Ishikawa (cell line): Measurements from ENCODE around the gene GRIA4.

Source experiments
- CREB1 ChIP-seq: IDR thresholded peaks from 2 replicates; pipeline ENCODE4 v1.6.1; 2012; ENCODE audit warnings: low read depth
- EP300 ChIP-seq: IDR thresholded peaks from 2 replicates; pipeline ENCODE4 v1.6.1; 2012; ENCODE audit warnings: borderline replicate concordance
- FOXM1 ChIP-seq: IDR thresholded peaks from 2 replicates; pipeline ENCODE4 v1.6.1; 2012; ENCODE audit warnings: low read depth, borderline replicate concordance
- NFIC ChIP-seq: IDR thresholded peaks from 2 replicates; pipeline ENCODE4 v1.6.1; 2012
- RAD21 ChIP-seq: IDR thresholded peaks from 2 replicates; pipeline ENCODE4 v1.6.1; 2012; ENCODE audit warnings: low read depth
- TAF1 ChIP-seq: IDR thresholded peaks from 2 replicates; pipeline ENCODE4 v1.6.1; 2012; ENCODE audit warnings: low read depth, mild to moderate bottlenecking
- TEAD4 ChIP-seq: IDR thresholded peaks from 2 replicates; pipeline ENCODE4 v1.6.1; 2012
- ZBTB7A ChIP-seq: IDR thresholded peaks from 2 replicates; pipeline ENCODE4 v1.6.1; 2012; ENCODE audit warnings: low read depth
- TF ChIP-seq, protein P1 (sequence below): IDR thresholded peaks from 2 replicates; pipeline ENCODE4 v1.6.1; 2012; ENCODE audit warnings: low read depth, mild to moderate bottlenecking

DNA sequence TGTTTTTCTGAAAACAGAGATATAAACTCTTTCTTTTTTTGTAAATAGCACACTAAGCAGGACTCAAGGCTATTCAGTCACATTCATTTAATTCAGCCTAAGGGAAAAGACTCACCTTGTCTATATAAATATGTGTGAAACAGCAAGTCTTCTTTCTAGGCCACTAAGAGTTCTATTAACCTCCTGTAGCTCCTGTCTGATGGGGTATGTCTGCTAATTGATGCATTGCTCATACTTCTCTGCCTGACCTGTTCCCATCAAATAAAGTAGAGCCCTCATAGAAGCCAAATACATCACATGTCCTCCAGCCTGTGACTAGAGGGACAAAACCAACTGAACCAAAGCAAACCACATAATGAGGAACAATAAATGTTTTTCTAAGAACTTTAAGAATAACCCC is 344.0 kb downstream of the GRIA4 start:
- TF ChIP-seq, protein P1, sequence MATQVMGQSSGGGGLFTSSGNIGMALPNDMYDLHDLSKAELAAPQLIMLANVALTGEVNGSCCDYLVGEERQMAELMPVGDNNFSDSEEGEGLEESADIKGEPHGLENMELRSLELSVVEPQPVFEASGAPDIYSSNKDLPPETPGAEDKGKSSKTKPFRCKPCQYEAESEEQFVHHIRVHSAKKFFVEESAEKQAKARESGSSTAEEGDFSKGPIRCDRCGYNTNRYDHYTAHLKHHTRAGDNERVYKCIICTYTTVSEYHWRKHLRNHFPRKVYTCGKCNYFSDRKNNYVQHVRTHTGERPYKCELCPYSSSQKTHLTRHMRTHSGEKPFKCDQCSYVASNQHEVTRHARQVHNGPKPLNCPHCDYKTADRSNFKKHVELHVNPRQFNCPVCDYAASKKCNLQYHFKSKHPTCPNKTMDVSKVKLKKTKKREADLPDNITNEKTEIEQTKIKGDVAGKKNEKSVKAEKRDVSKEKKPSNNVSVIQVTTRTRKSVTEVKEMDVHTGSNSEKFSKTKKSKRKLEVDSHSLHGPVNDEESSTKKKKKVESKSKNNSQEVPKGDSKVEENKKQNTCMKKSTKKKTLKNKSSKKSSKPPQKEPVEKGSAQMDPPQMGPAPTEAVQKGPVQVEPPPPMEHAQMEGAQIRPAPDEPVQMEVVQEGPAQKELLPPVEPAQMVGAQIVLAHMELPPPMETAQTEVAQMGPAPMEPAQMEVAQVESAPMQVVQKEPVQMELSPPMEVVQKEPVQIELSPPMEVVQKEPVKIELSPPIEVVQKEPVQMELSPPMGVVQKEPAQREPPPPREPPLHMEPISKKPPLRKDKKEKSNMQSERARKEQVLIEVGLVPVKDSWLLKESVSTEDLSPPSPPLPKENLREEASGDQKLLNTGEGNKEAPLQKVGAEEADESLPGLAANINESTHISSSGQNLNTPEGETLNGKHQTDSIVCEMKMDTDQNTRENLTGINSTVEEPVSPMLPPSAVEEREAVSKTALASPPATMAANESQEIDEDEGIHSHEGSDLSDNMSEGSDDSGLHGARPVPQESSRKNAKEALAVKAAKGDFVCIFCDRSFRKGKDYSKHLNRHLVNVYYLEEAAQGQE: no peak
- TF ChIP-seq TAF1: no peak
- no peak for TF ChIP-seq EP300
- TF ChIP-seq NFIC: no peak
- no peak for TF ChIP-seq ZBTB7A
- no peak for TF ChIP-seq TEAD4
- no peak for TF ChIP-seq RAD21
- TF ChIP-seq FOXM1: no peak
- no peak for TF ChIP-seq CREB1
